ENCODE data around the gene PRDX5.

PRDX5 gene

DNA sequence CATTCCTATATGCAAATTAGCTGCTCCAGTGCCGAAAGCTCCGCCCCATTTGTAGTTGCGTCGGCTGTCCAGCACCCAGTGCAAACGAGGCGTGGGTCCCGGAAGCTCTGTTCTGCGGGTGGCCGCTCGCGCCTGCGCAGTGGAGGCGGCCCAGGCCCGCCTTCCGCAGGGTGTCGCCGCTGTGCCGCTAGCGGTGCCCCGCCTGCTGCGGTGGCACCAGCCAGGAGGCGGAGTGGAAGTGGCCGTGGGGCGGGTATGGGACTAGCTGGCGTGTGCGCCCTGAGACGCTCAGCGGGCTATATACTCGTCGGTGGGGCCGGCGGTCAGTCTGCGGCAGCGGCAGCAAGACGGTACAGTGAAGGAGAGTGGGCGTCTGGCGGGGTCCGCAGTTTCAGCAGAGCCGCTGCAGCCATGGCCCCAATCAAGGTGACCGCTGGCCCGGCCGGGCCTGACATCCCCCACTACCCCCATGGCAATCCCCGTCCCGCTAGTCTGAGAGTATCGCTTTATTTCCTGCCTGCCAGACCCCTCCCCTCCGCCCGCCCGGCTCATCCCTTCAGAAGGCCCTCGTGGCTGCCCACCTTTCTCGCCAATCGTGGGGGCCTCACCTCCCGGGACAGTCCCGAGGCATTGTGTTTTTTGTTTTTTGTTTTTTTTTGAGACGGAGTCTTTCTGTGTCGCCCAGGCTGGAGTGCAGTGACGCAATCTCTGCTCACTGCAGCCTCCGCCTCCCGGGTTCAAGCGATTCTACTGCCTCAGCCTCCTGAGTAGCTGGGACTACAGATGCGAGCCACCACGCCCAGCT, at the start of gene PRDX5:
Gene PRDX5 (plus strand): TSS at position 161 of the 805 bp plus-strand sequence. CDS start 95 bp downstream, at position 256.
- peak; percentile 99 for DNase-seq

DNA sequence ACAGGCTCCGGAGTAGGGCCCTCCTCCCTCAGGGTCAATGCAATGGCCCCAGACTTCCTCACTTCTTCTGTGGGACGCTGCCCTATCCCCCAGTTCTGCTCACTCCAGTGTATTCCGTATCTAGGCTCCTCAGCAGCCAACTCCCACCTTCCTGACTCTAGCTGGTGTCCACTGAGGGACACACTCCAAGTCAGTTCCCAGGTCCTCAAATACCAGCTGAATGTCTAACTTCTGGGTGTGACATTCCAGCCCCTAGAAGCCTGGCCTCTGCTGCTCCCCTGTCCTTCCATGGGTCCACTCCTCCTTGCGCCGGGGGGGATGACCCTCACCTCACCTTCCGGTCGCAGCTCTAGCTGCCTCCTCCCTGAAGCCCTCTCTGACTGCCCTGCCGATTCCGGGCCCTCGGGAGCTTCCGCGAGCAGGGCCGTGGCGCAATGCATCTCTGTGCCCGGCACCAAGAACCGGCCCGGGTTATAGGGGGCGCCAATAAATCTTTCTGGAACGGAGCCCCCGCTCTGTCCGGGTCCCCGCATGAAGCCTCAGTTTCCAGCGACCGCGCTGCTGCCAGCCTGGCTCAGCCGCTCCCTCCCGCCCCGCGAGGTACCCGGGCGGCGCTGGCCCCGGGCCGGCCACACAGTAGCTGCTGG, 48.9 kb upstream of the PRDX5 start:
- DNase-seq: peak; percentile 69

DNA sequence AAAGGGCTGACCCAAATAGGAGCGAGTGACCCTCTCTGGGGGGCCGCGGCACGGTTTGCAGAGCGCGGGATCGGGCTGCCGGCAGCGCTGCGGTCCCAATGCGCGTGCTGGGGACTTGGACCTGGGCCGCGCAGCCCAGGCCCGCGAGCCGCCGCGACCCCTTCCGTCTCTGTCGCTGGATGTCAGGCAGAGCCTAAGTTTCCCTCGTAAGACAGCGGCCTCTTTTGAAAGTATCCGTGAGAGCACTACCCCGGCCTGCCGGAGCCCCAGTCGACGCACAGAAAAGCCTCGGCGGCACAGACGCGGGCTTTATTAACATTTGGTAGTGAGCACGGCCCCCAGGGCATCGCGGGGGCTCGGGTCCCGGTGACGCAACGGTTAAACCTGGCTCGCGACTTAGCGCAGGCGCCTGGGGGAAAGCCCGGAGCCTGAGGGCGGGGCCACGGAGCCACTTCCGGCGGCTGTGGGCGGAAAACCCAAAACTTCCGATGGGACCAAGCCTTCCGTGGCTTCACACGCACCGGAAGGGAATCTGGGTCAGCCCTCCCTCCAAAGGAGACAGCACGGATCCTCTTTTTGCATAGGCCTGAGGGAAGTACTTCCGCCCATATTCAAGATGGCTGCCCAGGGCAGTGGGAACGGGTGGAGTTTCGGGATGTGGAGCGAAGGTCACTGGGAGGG, 48.2 kb upstream of the PRDX5 start:
- peak; percentile 100 for DNase-seq

GRCh38 chr11:64275031-64275800, 42.7 kb upstream of the PRDX5 start:
- DNase-seq: no peak

DNA sequence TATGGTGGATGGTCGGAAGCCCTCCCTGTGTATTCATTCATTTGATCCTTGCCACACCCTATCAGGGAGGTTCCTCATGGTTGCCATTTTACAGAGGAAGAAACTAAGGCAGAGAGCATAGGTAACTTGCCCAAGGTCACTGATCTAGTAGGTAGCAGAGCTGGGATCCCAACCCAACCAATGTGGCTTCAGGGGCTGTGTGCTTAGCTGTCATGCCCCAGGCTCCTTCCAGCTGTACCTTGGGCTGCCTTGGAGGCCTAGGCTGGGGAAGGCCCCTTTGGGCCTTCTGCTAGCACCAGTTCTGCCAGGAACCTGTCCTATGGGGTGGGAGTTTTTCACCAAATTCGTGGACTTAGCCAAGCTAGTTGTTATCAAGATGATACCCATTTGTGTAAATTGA, 42.1 kb upstream of the PRDX5 start:
- no peak for DNase-seq

GRCh38 chr11:64276653-64277431, 41.1 kb upstream of the PRDX5 start:
- DNase-seq: no peak

DNA sequence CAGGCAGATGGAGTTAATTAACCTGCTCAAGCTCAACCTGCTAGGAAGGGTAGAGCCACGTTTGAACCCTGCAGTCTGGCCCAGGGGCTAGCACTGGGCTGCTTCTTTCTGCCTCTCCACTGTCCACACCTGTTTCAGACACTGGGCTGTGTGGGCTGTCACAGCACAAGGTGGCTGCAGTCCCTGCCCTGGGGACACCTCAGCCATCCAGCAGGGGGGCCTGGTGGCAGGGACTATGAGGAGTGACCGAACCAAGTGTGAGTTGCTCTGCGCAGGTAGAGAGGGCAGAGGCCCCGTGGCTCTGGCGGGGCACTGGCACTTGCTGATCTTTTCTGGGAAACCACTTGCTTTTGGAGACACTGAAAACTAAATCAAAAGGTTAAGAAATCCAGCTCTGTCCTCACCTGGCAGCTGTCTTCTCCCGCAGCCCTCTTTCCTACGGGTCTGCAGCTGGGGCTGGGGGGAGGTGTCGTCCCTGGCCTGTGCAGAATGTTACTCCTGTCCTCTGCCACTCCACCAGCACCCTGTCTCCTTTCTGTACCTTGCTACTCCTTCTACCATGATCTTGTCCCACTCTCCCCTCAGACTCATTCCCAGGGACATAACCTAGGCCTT, 39.2 kb upstream of the PRDX5 start:
- DNase-seq: no peak

DNA sequence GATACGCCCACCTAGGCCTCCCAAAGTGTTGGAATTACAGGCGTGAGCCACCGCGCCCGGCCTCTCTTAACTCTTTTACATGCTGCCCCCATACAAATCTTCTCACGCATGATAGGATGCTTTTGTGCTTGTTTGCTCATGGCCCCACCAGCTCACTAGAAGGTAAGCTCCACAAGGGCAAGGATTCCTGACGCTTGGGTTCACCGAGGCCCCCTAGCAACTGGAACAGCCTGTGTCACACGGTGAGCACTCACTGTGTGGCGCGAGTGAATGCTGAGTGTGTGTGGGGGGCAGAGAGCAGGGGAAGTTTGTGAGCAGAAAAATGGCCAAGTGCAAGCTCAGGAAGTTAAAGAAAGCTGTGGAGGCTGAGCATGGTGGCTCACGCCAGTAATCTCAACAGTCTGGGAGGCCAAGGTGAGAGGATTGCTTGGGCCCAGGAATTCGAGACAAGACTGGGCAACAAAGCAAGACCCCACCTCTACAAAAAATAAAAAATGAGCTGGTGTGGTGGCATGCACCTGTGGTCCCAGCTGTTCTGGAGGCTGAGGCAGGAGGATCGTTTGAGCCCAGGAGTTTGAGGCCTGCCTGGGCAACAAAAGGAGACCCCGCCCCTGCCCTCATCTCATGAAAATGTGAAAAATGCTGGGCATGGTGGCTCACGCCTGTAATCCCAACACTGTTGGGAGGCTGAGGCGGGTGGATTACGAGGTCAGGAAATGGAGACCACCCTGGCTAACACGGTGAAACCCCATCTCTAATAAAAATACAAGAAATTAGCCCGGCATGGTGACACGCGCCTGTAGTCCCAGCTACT, 35.8 kb upstream of the PRDX5 start:
- no peak for DNase-seq

DNA sequence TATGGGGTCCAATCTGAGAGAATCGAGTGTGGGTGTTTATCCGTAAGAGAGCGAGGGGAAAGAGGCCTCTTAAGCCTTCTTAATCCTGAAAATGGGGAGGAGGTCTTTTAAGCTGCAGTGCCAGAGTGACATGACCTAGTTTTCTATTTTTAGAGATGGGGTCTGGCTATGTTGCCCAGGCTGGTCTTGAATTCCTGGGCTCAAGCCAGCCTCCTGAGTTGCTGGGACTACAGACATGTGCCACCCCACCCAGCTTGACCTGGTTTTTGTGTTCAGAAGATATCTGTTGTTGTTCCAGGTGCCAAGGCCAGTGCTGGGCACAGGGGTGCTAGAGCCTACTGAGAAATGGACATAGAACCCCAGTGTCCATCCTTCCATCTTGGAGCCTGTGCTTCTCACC, 34.8 kb upstream of the PRDX5 start:
- no peak for DNase-seq

- peak; percentile 98 for DNase-seq
Measured at GRCh38 chr11:64284048-64284961, 33.6 kb upstream of the PRDX5 start, which contains the start of gene BAD. TSS of gene BAD (minus strand) at chr11:64284665. CDS start at chr11:64284368, 297 bp downstream.

GRCh38 chr11:64284962-64285884, 32.7 kb upstream of the PRDX5 start, which contains the start of gene GPR137:
TSS of gene GPR137 (plus strand) at chr11:64285848. CDS start at chr11:64286525, 677 bp downstream.
- peak; percentile 93 for DNase-seq

DNA sequence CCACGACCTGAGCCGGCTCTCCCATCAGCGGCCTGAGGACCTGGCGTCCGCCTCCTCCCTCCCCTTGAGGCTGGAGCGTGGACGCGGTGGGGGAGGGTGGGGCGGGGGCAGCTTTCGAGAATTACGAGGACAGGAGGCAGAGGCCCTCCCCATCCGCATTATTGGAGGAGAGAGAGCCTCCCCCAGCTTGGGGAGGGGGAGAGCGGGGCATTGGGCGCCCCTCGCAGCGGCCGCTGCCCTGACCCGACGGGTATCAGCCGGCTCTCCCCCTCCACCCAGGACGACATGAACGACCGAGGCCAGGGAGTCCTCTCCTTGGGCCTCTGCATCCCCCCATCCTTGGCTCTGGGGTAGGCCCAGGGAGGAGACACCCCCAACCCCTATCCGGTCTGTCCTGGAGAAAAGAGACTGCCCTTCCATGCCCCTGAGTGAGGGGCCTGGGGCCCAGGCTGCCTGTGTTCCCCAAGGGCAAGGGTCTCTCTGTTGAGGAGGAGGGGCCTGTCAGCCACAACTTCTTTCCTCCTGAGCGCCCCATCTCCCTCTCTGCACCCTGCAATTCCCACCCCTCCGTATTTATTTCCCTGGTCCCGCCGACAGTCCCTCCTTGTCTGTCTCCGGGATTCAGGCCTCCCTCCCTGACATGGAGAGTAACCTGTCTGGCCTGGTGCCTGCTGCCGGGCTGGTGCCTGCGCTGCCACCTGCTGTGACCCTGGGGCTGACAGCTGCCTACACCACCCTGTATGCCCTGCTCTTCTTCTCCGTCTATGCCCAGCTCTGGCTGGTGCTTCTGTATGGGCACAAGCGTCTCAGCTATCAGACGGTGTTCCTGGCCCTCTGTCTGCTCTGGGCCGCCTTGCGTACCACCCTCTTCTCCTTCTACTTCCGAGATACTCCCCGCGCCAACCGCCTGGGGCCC, 31.8 kb upstream of the PRDX5 start:
- DNase-seq: peak; percentile 85

GRCh38 chr11:64286801-64287159, 31.1 kb upstream of the PRDX5 start:
- no peak for DNase-seq

GRCh38 chr11:64287676-64288352, 30.1 kb upstream of the PRDX5 start:
- no peak for DNase-seq

- no peak for DNase-seq
Measured at GRCh38 chr11:64288353-64288750, 29.6 kb upstream of the PRDX5 start.

DNA sequence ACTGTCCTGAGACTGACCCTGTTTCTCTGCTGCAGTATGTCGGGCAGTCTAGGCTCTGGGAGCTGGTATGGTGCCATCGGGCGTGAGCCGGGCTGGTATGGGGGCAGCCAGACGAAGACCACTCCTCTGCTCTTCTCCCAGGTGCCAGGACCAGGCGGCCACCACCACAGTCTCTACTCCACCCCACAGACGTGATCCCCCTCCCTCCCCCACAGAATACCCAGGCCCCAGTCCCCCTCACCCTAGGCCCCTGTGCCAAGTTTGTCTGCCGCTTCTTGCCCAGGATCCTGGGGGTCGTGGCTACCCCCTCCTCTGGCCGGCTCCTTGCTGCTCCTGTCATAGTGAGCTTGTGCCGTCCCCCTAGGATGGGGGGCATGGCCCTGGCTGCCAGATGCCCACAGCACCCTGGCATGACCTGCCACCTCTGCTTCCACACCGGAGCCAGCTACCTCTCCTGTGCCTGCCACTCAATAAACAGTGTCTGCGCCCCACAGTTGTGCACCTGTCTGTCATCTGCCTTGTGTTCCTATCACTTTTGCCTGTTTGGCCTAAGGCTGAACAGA, 28.8 kb upstream of the PRDX5 start:
- DNase-seq: no peak
